IMR-90 (cell line): ENCODE data around the gene COX6A1. TPM values are rescaled to one million over a fixed set of nuclear protein-coding genes. Genes with fewer than 3 reads are reported as not detected.

ENCODE experiments used
- ATAC-seq: fragments of 200-7000 bp; cut with Tn5 transposase; 2 replicates; pipeline ENCODE4 v1.9.1; 2020; ENCODE audit warnings: low read depth, mild to moderate bottlenecking, moderate library complexity
- BruUV-seq: library from RNA; stranded (reverse); fragments of 400-500 nt; replicated peaks from 2 replicates; lab custom pipeline; 2021; lab: Mats Ljungman, UMichigan
- CTCF ChIA-PET: fragments of 300-600 bp; formaldehyde crosslinking; extraction: SDS; loops from one replicate; lab custom pipeline; 2021; ENCODE audit warnings: antibody characterized with exemption; lab: Yijun Ruan, JAX
- POLR2A ChIA-PET: fragments of 300-600 bp; sonication (Branson Sonifier 250); formaldehyde crosslinking; loops from one replicate; lab custom pipeline; 2022; ENCODE audit warnings: antibody characterized with exemption; ENCODE audit not compliant: unreplicated experiment; lab: Charles Lee
- DNase-seq: peaks from one replicate; pipeline ENCODE4 v3.0.0; 2013
- H2AFZ ChIP-seq: replicated peaks from 2 replicates; pipeline ENCODE3; 2013; ENCODE audit warnings: low read length, mild to moderate bottlenecking; ENCODE audit not compliant: poor library complexity
- H2AK5ac ChIP-seq: 2 replicates; pipeline ENCODE4 v1.6.1; 2013; ENCODE audit warnings: low read depth, low read length, inconsistent platforms
- H2AK9ac ChIP-seq: replicated peaks from 2 replicates; pipeline ENCODE3; 2013; ENCODE audit warnings: mild to moderate bottlenecking, low read depth, low read length, moderate library complexity; ENCODE audit not compliant: poor library complexity
- H2BK120ac ChIP-seq: 2 replicates; pipeline ENCODE4 v1.6.1; 2013; ENCODE audit warnings: low read depth, low read length, inconsistent platforms
- H2BK15ac ChIP-seq: 3 replicates; pipeline ENCODE4 v1.6.1; 2013; ENCODE audit warnings: low read depth, low read length, inconsistent platforms
- H2BK20ac ChIP-seq: 2 replicates; pipeline ENCODE4 v1.6.1; 2013; ENCODE audit warnings: low read depth, mild to moderate bottlenecking, inconsistent platforms, low read length, moderate library complexity
- H2BK5ac ChIP-seq: 2 replicates; pipeline ENCODE4 v1.6.1; 2013; ENCODE audit warnings: mild to moderate bottlenecking, low read depth, low read length, inconsistent platforms; ENCODE audit not compliant: poor library complexity, severe bottlenecking
- H3K14ac ChIP-seq: replicated peaks from 2 replicates; pipeline ENCODE4 v1.6.1; 2013; ENCODE audit warnings: low read depth, low read length, inconsistent platforms
- H3K18ac ChIP-seq: 2 replicates; pipeline ENCODE4 v1.6.1; 2013; ENCODE audit warnings: low read depth, low read length, control low read depth
- H3K23ac ChIP-seq: 2 replicates; pipeline ENCODE4 v1.6.1; 2013; ENCODE audit warnings: low read depth, low read length, inconsistent platforms
- H3K27ac ChIP-seq: 2 replicates; pipeline ENCODE4 v1.5.1; 2013; ENCODE audit warnings: mild to moderate bottlenecking, control low read depth, low read length; ENCODE audit not compliant: insufficient read depth
- H3K27me3 ChIP-seq: 2 replicates; pipeline ENCODE4 v1.6.1; 2013; ENCODE audit warnings: low read length; ENCODE audit not compliant: control insufficient read depth, insufficient read depth
- H3K36me3 ChIP-seq: 2 replicates; pipeline ENCODE4 v1.6.1; 2013; ENCODE audit warnings: low read length, mixed read lengths; ENCODE audit not compliant: control insufficient read depth, insufficient read depth
- H3K4ac ChIP-seq: 2 replicates; pipeline ENCODE4 v1.6.1; 2013; ENCODE audit warnings: low read depth, low read length, inconsistent platforms
- H3K4me1 ChIP-seq: 2 replicates; pipeline ENCODE4 v1.6.1; 2013; ENCODE audit warnings: low read length, mixed read lengths; ENCODE audit not compliant: control insufficient read depth, insufficient read depth
- H3K4me2 ChIP-seq: 2 replicates; pipeline ENCODE4 v1.6.1; 2013; ENCODE audit warnings: low read depth, mild to moderate bottlenecking, control low read depth, low read length, moderate library complexity
- H3K4me3 ChIP-seq: 2 replicates; pipeline ENCODE4 v1.5.1; 2013; ENCODE audit warnings: low read depth, mild to moderate bottlenecking, control low read depth, low read length, moderate library complexity; ENCODE audit not compliant: insufficient read depth
- H3K56ac ChIP-seq: 2 replicates; pipeline ENCODE4 v1.6.1; 2013; ENCODE audit warnings: low read length, inconsistent platforms; ENCODE audit not compliant: insufficient read depth; ENCODE audit errors: extremely low read depth
- H3K79me1 ChIP-seq, 2 experiments: 2 replicates each; pipeline ENCODE4 v1.6.1; 2013; ENCODE audit warnings: low read length in 2 of 2, inconsistent platforms in 1 of 2, low read depth in 1 of 2
- H3K9ac ChIP-seq: 2 replicates; pipeline ENCODE4 v1.6.1; 2013; ENCODE audit warnings: low read depth, low read length, control low read depth
- H3K9me1 ChIP-seq: 2 replicates; pipeline ENCODE4 v1.6.1; 2013; ENCODE audit warnings: low read length, inconsistent platforms; ENCODE audit not compliant: insufficient read depth
- H3K9me3 ChIP-seq: 2 replicates; pipeline ENCODE4 v1.6.1; 2013; ENCODE audit warnings: low read length; ENCODE audit not compliant: control insufficient read depth, insufficient read depth
- H4K20me1 ChIP-seq: 2 replicates; pipeline ENCODE4 v1.6.1; 2013; ENCODE audit warnings: low read length, inconsistent platforms; ENCODE audit not compliant: insufficient read depth
- H4K5ac ChIP-seq: 2 replicates; pipeline ENCODE4 v1.6.1; 2013; ENCODE audit warnings: mild to moderate bottlenecking, low read depth, low read length, control low read depth
- H4K8ac ChIP-seq, 2 experiments: 2 replicates each; pipeline ENCODE4 v1.6.1; 2013; ENCODE audit warnings: low read depth in 2 of 2, low read length in 2 of 2, control low read depth in 1 of 2, inconsistent platforms in 1 of 2
- H4K91ac ChIP-seq: 2 replicates; pipeline ENCODE4 v1.6.1; 2013; ENCODE audit warnings: low read depth, low read length, inconsistent platforms; ENCODE audit not compliant: insufficient read depth
- BHLHE40 ChIP-seq: fragments of 150-350 bp; IDR thresholded peaks from 2 replicates; pipeline ENCODE4 v1.6.1; 2016; ENCODE audit warnings: mild to moderate bottlenecking, low read depth, low read length
- CEBPB ChIP-seq: IDR thresholded peaks from 2 replicates; pipeline ENCODE4 v1.6.1; 2012; ENCODE audit warnings: low read depth, low read length, improper control_type of control experiment
- CHD1 ChIP-seq: IDR thresholded peaks from 2 replicates; pipeline ENCODE4 v1.6.1; 2012; ENCODE audit warnings: low read depth, low read length, improper control_type of control experiment
- CTCF ChIP-seq: conservative IDR thresholded peaks from 2 replicates; pipeline ENCODE4 v1.5.1; 2012; ENCODE audit warnings: mild to moderate bottlenecking, low read depth, low read length, improper control_type of control experiment
- FOS ChIP-seq: fragments of 150-350 bp; IDR thresholded peaks from 2 replicates; pipeline ENCODE4 v1.6.1; 2016; ENCODE audit warnings: low read depth, low read length
- MAZ ChIP-seq: IDR thresholded peaks from 2 replicates; pipeline ENCODE4 v1.6.1; 2012; ENCODE audit warnings: low read depth, mild to moderate bottlenecking, low read length, improper control_type of control experiment, moderate library complexity, borderline replicate concordance
- MXI1 ChIP-seq: IDR thresholded peaks from 2 replicates; pipeline ENCODE4 v1.6.1; 2012; ENCODE audit warnings: low read depth, mild to moderate bottlenecking, low read length, moderate library complexity, borderline replicate concordance
- POLR2A ChIP-seq: IDR thresholded peaks from 2 replicates; pipeline ENCODE4 v1.6.1; 2012; ENCODE audit warnings: mild to moderate bottlenecking, low read depth, low read length
- SMC3 ChIP-seq: fragments of 150-350 bp; IDR thresholded peaks from 2 replicates; pipeline ENCODE4 v1.6.1; 2016; ENCODE audit warnings: low read depth, mild to moderate bottlenecking, antibody characterized with exemption, low read length, moderate library complexity
- USF2 ChIP-seq: fragments of 150-350 bp; IDR thresholded peaks from 2 replicates; pipeline ENCODE4 v1.6.1; 2017; ENCODE audit warnings: mild to moderate bottlenecking, antibody characterized with exemption, low read length, low read depth
- WGBS, 2 experiments: methylation state at CpG; one replicate each; pipeline versions ENCODE4 v1.1.5 to v1.1.7; 2013; ENCODE audit warnings: missing lambda C conversion rate in 2 of 2; ENCODE audit not compliant: insufficient read length in 1 of 2; ENCODE audit errors: extremely low coverage in 2 of 2; 5-methylcytosine and 5-hydroxymethylcytosine counted together
- dilution Hi-C: fragments of 300-500 bp; cut with HindIII; formaldehyde crosslinking; loops from one replicate; pipeline ENCODE4 v1.14.3; 2018; ENCODE audit warnings: low sequenced_read_pairs; ENCODE audit not compliant: unreplicated experiment
- in situ Hi-C: fragments of 300-500 bp; cut with MboI; formaldehyde crosslinking; loops from 3 replicates; pipeline ENCODE4 v1.14.3; 2019; ENCODE audit warnings: low sequenced_read_pairs, inconsistent platforms, mixed read lengths
- intact Hi-C: fragments of 100-400 bp; cut with micrococcal nuclease; formaldehyde crosslinking; loops from 2 replicates; pipeline ENCODE4 v1.10.0; 2022
- polyA plus RNA-seq, 3 experiments: library from polyadenylated mRNA; depleted of rRNA; stranded (reverse); fragments of >200 nt; gene quantifications; 2 replicates each; pipeline ENCODE4 v1.2.3, GENCODE V29; 2012; ENCODE audit warnings: low replicate concordance in 1 of 3
- total RNA-seq: library from RNA; depleted of rRNA; stranded (reverse); fragments of >200 nt; gene quantifications from 2 replicates; pipeline ENCODE4 v1.2.3, GENCODE V29; 2012
- TF ChIP-seq, protein P1 (sequence below): fragments of 150-350 bp; IDR thresholded peaks from 2 replicates; pipeline ENCODE4 v1.6.1; 2016; ENCODE audit warnings: low read depth, mild to moderate bottlenecking, low read length, moderate library complexity, borderline replicate concordance

COX6A1 gene
- total and polyA plus RNA-seq, 2 of the 4 experiments (the other 2 are of a cell fraction): 396 to 541 TPM

- Histone ChIP-seq H3K14ac (no peak overlapping the region), H3K9me1 (no peaks in the 10 kb centered on the region), H3K4me3 (no peak overlapping the region), H3K36me3 (no peaks in the 10 kb centered on the region), H4K91ac (no peak overlapping the region), H2BK20ac (no peak overlapping the region), H2AK9ac (no peak overlapping the region), H3K23ac (no peak overlapping the region), H3K18ac (no peak overlapping the region), H3K4me2 (no peak overlapping the region), H3K4ac (no peak overlapping the region), H3K27me3 (peaks cover 20% of the 10 kb centered on the region), H2AK5ac (no peak overlapping the region), H2BK120ac (no peak overlapping the region), H4K5ac (no peak overlapping the region), H3K56ac (no peak overlapping the region), H4K8ac (no peak overlapping the region), H4K20me1 (no peaks in the 10 kb centered on the region), H2BK5ac (no peak overlapping the region), H3K9me3 (no peaks in the 10 kb centered on the region), H3K4me1 (no peaks in the 10 kb centered on the region), H3K27ac (no peak overlapping the region), H2AFZ (no peak overlapping the region), H3K79me1 (no peaks in the 10 kb centered on the region), H3K9ac (no peak overlapping the region), H2BK15ac (no peak overlapping the region)
- ChIA-PET CTCF (no interaction called here), POLR2A (no interaction called here)
- dilution Hi-C loops (no loop called here), intact Hi-C loops (no loop called here), in situ Hi-C loops (no loop called here)
- TF ChIP-seq CEBPB (no peak), MAZ (no peak), SMC3 (no peak), FOS (no peak), CHD1 (no peak), USF2 (no peak), CTCF (no peak), MXI1 (no peak), POLR2A (no peak), BHLHE40 (no peak)
- TF ChIP-seq, protein P1, sequence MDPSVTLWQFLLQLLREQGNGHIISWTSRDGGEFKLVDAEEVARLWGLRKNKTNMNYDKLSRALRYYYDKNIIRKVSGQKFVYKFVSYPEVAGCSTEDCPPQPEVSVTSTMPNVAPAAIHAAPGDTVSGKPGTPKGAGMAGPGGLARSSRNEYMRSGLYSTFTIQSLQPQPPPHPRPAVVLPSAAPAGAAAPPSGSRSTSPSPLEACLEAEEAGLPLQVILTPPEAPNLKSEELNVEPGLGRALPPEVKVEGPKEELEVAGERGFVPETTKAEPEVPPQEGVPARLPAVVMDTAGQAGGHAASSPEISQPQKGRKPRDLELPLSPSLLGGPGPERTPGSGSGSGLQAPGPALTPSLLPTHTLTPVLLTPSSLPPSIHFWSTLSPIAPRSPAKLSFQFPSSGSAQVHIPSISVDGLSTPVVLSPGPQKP: no peak
- 33% methylated on average over 1 of the region's 7 CpGs; no CpG with 5 or more reads in 1 of the 2 experiments for WGBS, 2 experiments
- BruUV-seq: no TSS peak
- ATAC-seq (no peak), DNase-seq (no peak)
These were observed 21.3 kb upstream of the COX6A1 start for GRCh38 chr12:120416490-120417216.
